HepG2 (cell line): ENCODE data around the gene SNAI3. TPM values are rescaled to one million over a fixed set of nuclear protein-coding genes. Genes with fewer than 3 reads are reported as not detected.
A peak's percentile ranks its signal among the peaks of the same experiment; 100 is the strongest.

Experiments
- CC2D1A ChIP-seq: sonication (generic); formaldehyde crosslinking; IDR thresholded peaks from 2 replicates; pipeline ENCODE4 v1.8.1; 2023; ENCODE audit warnings: mild to moderate bottlenecking, missing genetic modification reagents
- CCAR2 ChIP-seq: fragments of 200-400 bp; formaldehyde crosslinking; optimal IDR thresholded peaks from 2 replicates; pipeline ENCODE3; 2018; ENCODE audit warnings: low read depth, mild to moderate bottlenecking, low read length, moderate library complexity
- DMAP1 ChIP-seq: IDR thresholded peaks from 2 replicates; pipeline ENCODE4 v1.6.1; 2016
- GATAD1 ChIP-seq: IDR thresholded peaks from 2 replicates; pipeline ENCODE4 v1.6.1; 2016; ENCODE audit warnings: missing genetic modification reagents, missing compliant biosample characterization
- HNRNPL ChIP-seq: fragments of 200-400 bp; formaldehyde crosslinking; IDR thresholded peaks from 2 replicates; pipeline ENCODE4 v1.6.1; 2017; ENCODE audit warnings: mild to moderate bottlenecking, low read depth, low read length
- ISX ChIP-seq: sonication (generic); formaldehyde crosslinking; conservative IDR thresholded peaks from 2 replicates; pipeline ENCODE4 v1.5.0; 2020; ENCODE audit warnings: missing genetic modification reagents
- JDP2 ChIP-seq: sonication (generic); formaldehyde crosslinking; IDR thresholded peaks from 2 replicates; pipeline ENCODE4 v1.8.1; 2022; ENCODE audit warnings: missing genetic modification reagents, borderline replicate concordance
- MXI1 ChIP-seq: IDR thresholded peaks from 3 replicates; pipeline ENCODE4 v1.6.1; 2012; ENCODE audit warnings: low read depth, low read length, inconsistent platforms, borderline replicate concordance
- MZF1 ChIP-seq: sonication (generic); formaldehyde crosslinking; IDR thresholded peaks from 2 replicates; pipeline ENCODE4 v1.8.1; 2023; ENCODE audit warnings: mild to moderate bottlenecking, missing genetic modification reagents, borderline replicate concordance
- NR2C2 ChIP-seq: sonication (generic); formaldehyde crosslinking; IDR thresholded peaks from 2 replicates; pipeline ENCODE4 v1.4.0; 2020; ENCODE audit warnings: missing genetic modification reagents, mild to moderate bottlenecking, moderate library complexity, borderline replicate concordance
- POLR2AphosphoS5 ChIP-seq: IDR thresholded peaks from 2 replicates; pipeline ENCODE4 v1.6.1; 2012; ENCODE audit warnings: low read depth, low read length
- RBAK ChIP-seq: sonication (generic); formaldehyde crosslinking; IDR thresholded peaks from 2 replicates; pipeline ENCODE4 v1.5.1; 2020; ENCODE audit warnings: mild to moderate bottlenecking, missing genetic modification reagents
- SNRNP70 ChIP-seq: fragments of 200-400 bp; formaldehyde crosslinking; IDR thresholded peaks from 2 replicates; pipeline ENCODE4 v1.6.1; 2017; ENCODE audit warnings: mild to moderate bottlenecking, low read depth, low read length, moderate library complexity
- ZNF230 ChIP-seq: sonication (generic); formaldehyde crosslinking; IDR thresholded peaks from 2 replicates; pipeline ENCODE4 v1.4.0; 2020; ENCODE audit warnings: mild to moderate bottlenecking, missing genetic modification reagents
- ZNF335 ChIP-seq: sonication (generic); formaldehyde crosslinking; IDR thresholded peaks from 2 replicates; pipeline ENCODE4 v1.4.0; 2020; ENCODE audit warnings: missing genetic modification reagents
- ZNF569 ChIP-seq: sonication (generic); formaldehyde crosslinking; IDR thresholded peaks from 2 replicates; pipeline ENCODE4 v1.5.0; 2020; ENCODE audit warnings: mild to moderate bottlenecking, missing genetic modification reagents, moderate library complexity, borderline replicate concordance
- polyA plus RNA-seq, 8 experiments: library from polyadenylated mRNA; depleted of rRNA in 3 of 8; stranded (reverse) in 7 of 8; unstranded in 1 of 8; fragments of >200 nt; fragmentation: Illumina TruSeq in 4 of 8; extraction: Trizol in 4 of 8; gene quantifications; 2 replicates each; pipeline versions ENCODE4 v1.2.1 to v1.2.3, GENCODE V29; 2011 to 2016; ENCODE audit warnings: low read depth in 4 of 8, missing spikeins in 1 of 8, mixed read lengths in 1 of 8; ENCODE audit not compliant: insufficient read depth in 1 of 8
- total RNA-seq, 5 experiments: library from RNA; depleted of rRNA; stranded (reverse); fragments of >200 nt; fragmentation: Illumina TruSeq; extraction: Trizol; gene quantifications; 2 replicates each; pipeline ENCODE4 v1.2.3, GENCODE V29; 2016; ENCODE audit warnings: low read depth in 1 of 5
- TF ChIP-seq, protein P1 (sequence below): sonication (generic); formaldehyde crosslinking; IDR thresholded peaks from 2 replicates; pipeline ENCODE4 v1.4.0; 2020; ENCODE audit warnings: missing genetic modification reagents
- TF ChIP-seq, protein P2 (sequence below): sonication (generic); formaldehyde crosslinking; IDR thresholded peaks from 2 replicates; pipeline ENCODE4 v1.4.0; 2020; ENCODE audit warnings: missing genetic modification reagents, mild to moderate bottlenecking, borderline replicate concordance
- TF ChIP-seq, protein P3 (sequence below): sonication (generic); formaldehyde crosslinking; IDR thresholded peaks from 2 replicates; pipeline ENCODE4 v1.8.1; 2023; ENCODE audit warnings: missing genetic modification reagents, inconsistent platforms, borderline replicate concordance
- TF ChIP-seq, protein P4 (sequence below): sonication (generic); formaldehyde crosslinking; IDR thresholded peaks from 2 replicates; pipeline ENCODE4 v1.9.0; 2021; ENCODE audit warnings: missing genetic modification reagents, mild to moderate bottlenecking, borderline replicate concordance

SNAI3 gene
- total and polyA plus RNA-seq, 2 of the 13 experiments (the other 11 are each of a cell fraction or from before 2014, with no cell fraction given), result 0.09 to 0.18 TPM

DNA sequence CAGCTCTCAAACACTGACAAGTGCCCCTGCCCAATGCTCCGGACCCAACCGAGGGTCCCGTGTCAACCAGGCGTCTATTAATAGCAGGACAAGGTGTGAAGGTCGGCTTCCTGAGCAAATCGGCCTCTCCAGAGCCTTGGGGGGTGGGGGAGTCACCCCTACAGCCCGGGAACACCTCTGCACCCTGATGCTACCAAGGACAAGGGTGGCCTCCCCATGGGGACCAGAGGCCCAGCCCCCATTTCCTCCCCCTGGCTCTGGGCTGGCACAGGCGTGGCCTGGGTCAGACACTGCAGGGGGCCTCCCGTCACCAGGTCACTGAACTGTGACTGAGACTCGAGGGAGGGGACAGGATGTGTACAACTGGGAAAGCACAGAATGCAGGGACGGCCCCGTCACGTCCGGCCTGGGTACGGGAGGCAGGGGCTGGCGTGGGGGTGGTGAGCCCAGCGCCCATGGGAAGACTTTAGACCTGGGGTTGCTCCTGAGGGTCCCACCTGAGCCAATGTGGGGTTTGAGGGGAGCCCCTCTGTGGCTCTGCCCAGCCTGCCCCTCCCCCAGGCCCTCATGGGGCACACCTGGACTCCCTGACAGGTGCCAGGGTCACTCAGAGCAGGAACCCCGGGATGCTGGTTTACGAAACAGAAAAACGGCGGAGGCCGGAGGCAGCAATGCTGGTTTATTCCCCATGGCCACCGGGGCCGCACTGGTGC is 34.9 kb downstream of the SNAI3 start (continued):
- TF ChIP-seq, protein P1, sequence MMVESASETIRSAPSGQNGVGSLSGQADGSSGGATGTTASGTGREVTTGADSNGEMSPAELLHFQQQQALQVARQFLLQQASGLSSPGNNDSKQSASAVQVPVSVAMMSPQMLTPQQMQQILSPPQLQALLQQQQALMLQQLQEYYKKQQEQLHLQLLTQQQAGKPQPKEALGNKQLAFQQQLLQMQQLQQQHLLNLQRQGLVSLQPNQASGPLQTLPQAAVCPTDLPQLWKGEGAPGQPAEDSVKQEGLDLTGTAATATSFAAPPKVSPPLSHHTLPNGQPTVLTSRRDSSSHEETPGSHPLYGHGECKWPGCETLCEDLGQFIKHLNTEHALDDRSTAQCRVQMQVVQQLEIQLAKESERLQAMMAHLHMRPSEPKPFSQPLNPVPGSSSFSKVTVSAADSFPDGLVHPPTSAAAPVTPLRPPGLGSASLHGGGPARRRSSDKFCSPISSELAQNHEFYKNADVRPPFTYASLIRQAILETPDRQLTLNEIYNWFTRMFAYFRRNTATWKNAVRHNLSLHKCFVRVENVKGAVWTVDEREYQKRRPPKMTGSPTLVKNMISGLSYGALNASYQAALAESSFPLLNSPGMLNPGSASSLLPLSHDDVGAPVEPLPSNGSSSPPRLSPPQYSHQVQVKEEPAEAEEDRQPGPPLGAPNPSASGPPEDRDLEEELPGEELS (CRISPR knock-in tag), result peak; percentile 95
- TF ChIP-seq NR2C2 (CRISPR knock-in tag), result peak; percentile 91
- TF ChIP-seq, protein P2, sequence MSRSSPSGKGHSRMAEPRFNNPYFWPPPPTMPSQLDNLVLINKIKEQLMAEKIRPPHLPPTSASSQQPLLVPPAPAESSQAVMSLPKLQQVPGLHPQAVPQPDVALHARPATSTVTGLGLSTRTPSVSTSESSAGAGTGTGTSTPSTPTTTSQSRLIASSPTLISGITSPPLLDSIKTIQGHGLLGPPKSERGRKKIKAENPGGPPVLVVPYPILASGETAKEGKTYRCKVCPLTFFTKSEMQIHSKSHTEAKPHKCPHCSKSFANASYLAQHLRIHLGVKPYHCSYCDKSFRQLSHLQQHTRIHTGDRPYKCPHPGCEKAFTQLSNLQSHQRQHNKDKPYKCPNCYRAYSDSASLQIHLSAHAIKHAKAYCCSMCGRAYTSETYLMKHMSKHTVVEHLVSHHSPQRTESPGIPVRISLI (CRISPR knock-in tag), result no peak
- peak; percentile 89 for TF ChIP-seq HNRNPL
- no peak for TF ChIP-seq CC2D1A (CRISPR knock-in tag)
- TF ChIP-seq RBAK (CRISPR knock-in tag), result no peak
- TF ChIP-seq, protein P3, sequence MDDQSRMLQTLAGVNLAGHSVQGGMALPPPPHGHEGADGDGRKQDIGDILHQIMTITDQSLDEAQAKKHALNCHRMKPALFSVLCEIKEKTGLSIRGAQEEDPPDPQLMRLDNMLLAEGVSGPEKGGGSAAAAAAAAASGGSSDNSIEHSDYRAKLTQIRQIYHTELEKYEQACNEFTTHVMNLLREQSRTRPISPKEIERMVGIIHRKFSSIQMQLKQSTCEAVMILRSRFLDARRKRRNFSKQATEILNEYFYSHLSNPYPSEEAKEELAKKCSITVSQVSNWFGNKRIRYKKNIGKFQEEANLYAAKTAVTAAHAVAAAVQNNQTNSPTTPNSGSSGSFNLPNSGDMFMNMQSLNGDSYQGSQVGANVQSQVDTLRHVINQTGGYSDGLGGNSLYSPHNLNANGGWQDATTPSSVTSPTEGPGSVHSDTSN (CRISPR knock-in tag), result no peak
- peak; percentile 68; the same call in 1 of the 2 replicates for TF ChIP-seq POLR2AphosphoS5
- no peak for TF ChIP-seq SNRNP70
- no peak for TF ChIP-seq JDP2 (CRISPR knock-in tag)
- no peak for TF ChIP-seq CCAR2
- peak; percentile 86 for TF ChIP-seq DMAP1 (CRISPR knock-in tag)
- TF ChIP-seq ZNF335 (CRISPR knock-in tag), result peak; percentile 97
- peak; percentile 84; the same call in 1 of the 2 replicates for TF ChIP-seq ZNF230 (CRISPR knock-in tag)
- no peak; the same call in 1 of the 2 replicates for TF ChIP-seq ZNF569 (CRISPR knock-in tag)
- peak; percentile 92 for TF ChIP-seq MXI1
- no peak for TF ChIP-seq ISX (CRISPR knock-in tag)
- TF ChIP-seq GATAD1 (CRISPR knock-in tag), result peak; percentile 92
- TF ChIP-seq, protein P4, sequence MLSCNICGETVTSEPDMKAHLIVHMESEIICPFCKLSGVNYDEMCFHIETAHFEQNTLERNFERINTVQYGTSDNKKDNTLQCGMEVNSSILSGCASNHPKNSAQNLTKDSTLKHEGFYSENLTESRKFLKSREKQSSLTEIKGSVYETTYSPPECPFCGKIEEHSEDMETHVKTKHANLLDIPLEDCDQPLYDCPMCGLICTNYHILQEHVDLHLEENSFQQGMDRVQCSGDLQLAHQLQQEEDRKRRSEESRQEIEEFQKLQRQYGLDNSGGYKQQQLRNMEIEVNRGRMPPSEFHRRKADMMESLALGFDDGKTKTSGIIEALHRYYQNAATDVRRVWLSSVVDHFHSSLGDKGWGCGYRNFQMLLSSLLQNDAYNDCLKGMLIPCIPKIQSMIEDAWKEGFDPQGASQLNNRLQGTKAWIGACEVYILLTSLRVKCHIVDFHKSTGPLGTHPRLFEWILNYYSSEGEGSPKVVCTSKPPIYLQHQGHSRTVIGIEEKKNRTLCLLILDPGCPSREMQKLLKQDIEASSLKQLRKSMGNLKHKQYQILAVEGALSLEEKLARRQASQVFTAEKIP, result no peak
- TF ChIP-seq MZF1 (CRISPR knock-in tag), result no peak
